HepG2 (cell line): ENCODE data around the gene ABCC3. TPM values are rescaled to one million over a fixed set of nuclear protein-coding genes. Genes with fewer than 3 reads are reported as not detected.

Experiments
- DRAP1 ChIP-seq: IDR thresholded peaks from 2 replicates; pipeline ENCODE4 v1.6.1; 2016; ENCODE audit warnings: missing genetic modification reagents, missing compliant biosample characterization
- HMG20B ChIP-seq: conservative IDR thresholded peaks from 2 replicates; pipeline ENCODE4 v1.6.1; 2016; ENCODE audit warnings: missing genetic modification reagents, missing compliant biosample characterization
- JUN ChIP-seq: sonication (generic); formaldehyde crosslinking; IDR thresholded peaks from 2 replicates; pipeline ENCODE4 v1.4.0; 2020; ENCODE audit warnings: mild to moderate bottlenecking, missing genetic modification reagents
- KDM2A ChIP-seq: sonication (generic); formaldehyde crosslinking; IDR thresholded peaks from 2 replicates; pipeline ENCODE4 v1.4.0; 2020; ENCODE audit warnings: low read depth, missing genetic modification reagents, borderline replicate concordance
- KMT2B ChIP-seq: IDR thresholded peaks from 2 replicates; pipeline ENCODE4 v1.6.1; 2016; ENCODE audit warnings: missing genetic modification reagents, missing compliant biosample characterization
- MATR3 ChIP-seq: sonication (generic); formaldehyde crosslinking; IDR thresholded peaks from 2 replicates; pipeline ENCODE4 v1.4.0; 2020; ENCODE audit warnings: missing genetic modification reagents
- MED8 ChIP-seq: sonication (generic); formaldehyde crosslinking; IDR thresholded peaks from 2 replicates; pipeline ENCODE4 v1.8.1; 2023; ENCODE audit warnings: mild to moderate bottlenecking, missing genetic modification reagents; ENCODE audit not compliant: insufficient replicate concordance
- RCOR2 ChIP-seq: IDR thresholded peaks from 2 replicates; pipeline ENCODE4 v1.6.1; 2016; ENCODE audit warnings: missing biosample characterization, missing genetic modification reagents
- SP5 ChIP-seq: IDR thresholded peaks from 2 replicates; pipeline ENCODE4 v1.6.1; 2016; ENCODE audit warnings: low read depth, borderline replicate concordance
- ZNF3 ChIP-seq: IDR thresholded peaks from 2 replicates; pipeline ENCODE4 v1.7.0; 2017; ENCODE audit warnings: inconsistent platforms
- ZNF770 ChIP-seq: sonication (generic); formaldehyde crosslinking; IDR thresholded peaks from 2 replicates; pipeline ENCODE4 v1.5.0; 2020; ENCODE audit warnings: mild to moderate bottlenecking, missing genetic modification reagents
- ZNF775 ChIP-seq: sonication (generic); formaldehyde crosslinking; IDR thresholded peaks from 2 replicates; pipeline ENCODE4 v1.4.0; 2020; ENCODE audit warnings: missing genetic modification reagents, mild to moderate bottlenecking, moderate library complexity, borderline replicate concordance
- ZZZ3 ChIP-seq: sonication (generic); formaldehyde crosslinking; IDR thresholded peaks from 2 replicates; pipeline ENCODE4 v1.4.0; 2020; ENCODE audit warnings: missing genetic modification reagents, mild to moderate bottlenecking, borderline replicate concordance
- polyA plus RNA-seq, 8 experiments: library from polyadenylated mRNA; depleted of rRNA in 3 of 8; stranded (reverse) in 7 of 8; unstranded in 1 of 8; fragments of >200 nt; fragmentation: Illumina TruSeq in 4 of 8; extraction: Trizol in 4 of 8; gene quantifications; 2 replicates each; pipeline versions ENCODE4 v1.2.1 to v1.2.3, GENCODE V29; 2011 to 2016; ENCODE audit warnings: low read depth in 4 of 8, missing spikeins in 1 of 8, mixed read lengths in 1 of 8; ENCODE audit not compliant: insufficient read depth in 1 of 8
- total RNA-seq, 5 experiments: library from RNA; depleted of rRNA; stranded (reverse); fragments of >200 nt; fragmentation: Illumina TruSeq; extraction: Trizol; gene quantifications; 2 replicates each; pipeline ENCODE4 v1.2.3, GENCODE V29; 2016; ENCODE audit warnings: low read depth in 1 of 5
- TF ChIP-seq, protein P1 (sequence below): sonication (generic); formaldehyde crosslinking; IDR thresholded peaks from 2 replicates; pipeline ENCODE4 v1.8.0; 2022; ENCODE audit warnings: mild to moderate bottlenecking, missing genetic modification reagents; ENCODE audit not compliant: insufficient replicate concordance
- TF ChIP-seq, protein P2 (sequence below): sonication (generic); formaldehyde crosslinking; IDR thresholded peaks from 2 replicates; pipeline ENCODE4 v1.9.0; 2021; ENCODE audit warnings: missing genetic modification reagents, borderline replicate concordance
- TF ChIP-seq, protein P3 (sequence below): sonication (generic); formaldehyde crosslinking; IDR thresholded peaks from 2 replicates; pipeline ENCODE4 v1.4.0; 2020; ENCODE audit warnings: mild to moderate bottlenecking, missing genetic modification reagents
- TF ChIP-seq, protein P4 (sequence below): sonication (generic); formaldehyde crosslinking; IDR thresholded peaks from 2 replicates; pipeline ENCODE4 v1.9.0; 2021; ENCODE audit warnings: missing genetic modification reagents, borderline replicate concordance

The ABCC3 gene
- total and polyA plus RNA-seq, 2 of the 13 experiments (the other 11 are each of a cell fraction or from before 2014, with no cell fraction given) = 25.2 to 50.7 TPM

- TF ChIP-seq ZNF770 (CRISPR knock-in tag) (no peak), ZNF775 (CRISPR knock-in tag) (no peak), ZNF3 (CRISPR knock-in tag) (no peak), RCOR2 (CRISPR knock-in tag) (no peak), MED8 (CRISPR knock-in tag) (no peak), DRAP1 (no peak), ZZZ3 (CRISPR knock-in tag) (no peak), KMT2B (CRISPR knock-in tag) (no peak), JUN (CRISPR knock-in tag) (no peak), SP5 (CRISPR knock-in tag) (no peak), HMG20B (no peak), KDM2A (CRISPR knock-in tag) (no peak), MATR3 (CRISPR knock-in tag) (no peak)
- TF ChIP-seq, protein P1, sequence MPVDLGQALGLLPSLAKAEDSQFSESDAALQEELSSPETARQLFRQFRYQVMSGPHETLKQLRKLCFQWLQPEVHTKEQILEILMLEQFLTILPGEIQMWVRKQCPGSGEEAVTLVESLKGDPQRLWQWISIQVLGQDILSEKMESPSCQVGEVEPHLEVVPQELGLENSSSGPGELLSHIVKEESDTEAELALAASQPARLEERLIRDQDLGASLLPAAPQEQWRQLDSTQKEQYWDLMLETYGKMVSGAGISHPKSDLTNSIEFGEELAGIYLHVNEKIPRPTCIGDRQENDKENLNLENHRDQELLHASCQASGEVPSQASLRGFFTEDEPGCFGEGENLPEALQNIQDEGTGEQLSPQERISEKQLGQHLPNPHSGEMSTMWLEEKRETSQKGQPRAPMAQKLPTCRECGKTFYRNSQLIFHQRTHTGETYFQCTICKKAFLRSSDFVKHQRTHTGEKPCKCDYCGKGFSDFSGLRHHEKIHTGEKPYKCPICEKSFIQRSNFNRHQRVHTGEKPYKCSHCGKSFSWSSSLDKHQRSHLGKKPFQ (CRISPR knock-in tag) = no peak
- TF ChIP-seq, protein P2, sequence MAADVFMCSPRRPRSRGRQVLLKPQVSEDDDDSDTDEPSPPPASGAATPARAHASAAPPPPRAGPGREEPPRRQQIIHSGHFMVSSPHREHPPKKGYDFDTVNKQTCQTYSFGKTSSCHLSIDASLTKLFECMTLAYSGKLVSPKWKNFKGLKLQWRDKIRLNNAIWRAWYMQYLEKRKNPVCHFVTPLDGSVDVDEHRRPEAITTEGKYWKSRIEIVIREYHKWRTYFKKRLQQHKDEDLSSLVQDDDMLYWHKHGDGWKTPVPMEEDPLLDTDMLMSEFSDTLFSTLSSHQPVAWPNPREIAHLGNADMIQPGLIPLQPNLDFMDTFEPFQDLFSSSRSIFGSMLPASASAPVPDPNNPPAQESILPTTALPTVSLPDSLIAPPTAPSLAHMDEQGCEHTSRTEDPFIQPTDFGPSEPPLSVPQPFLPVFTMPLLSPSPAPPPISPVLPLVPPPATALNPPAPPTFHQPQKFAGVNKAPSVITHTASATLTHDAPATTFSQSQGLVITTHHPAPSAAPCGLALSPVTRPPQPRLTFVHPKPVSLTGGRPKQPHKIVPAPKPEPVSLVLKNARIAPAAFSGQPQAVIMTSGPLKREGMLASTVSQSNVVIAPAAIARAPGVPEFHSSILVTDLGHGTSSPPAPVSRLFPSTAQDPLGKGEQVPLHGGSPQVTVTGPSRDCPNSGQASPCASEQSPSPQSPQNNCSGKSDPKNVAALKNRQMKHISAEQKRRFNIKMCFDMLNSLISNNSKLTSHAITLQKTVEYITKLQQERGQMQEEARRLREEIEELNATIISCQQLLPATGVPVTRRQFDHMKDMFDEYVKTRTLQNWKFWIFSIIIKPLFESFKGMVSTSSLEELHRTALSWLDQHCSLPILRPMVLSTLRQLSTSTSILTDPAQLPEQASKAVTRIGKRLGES (CRISPR knock-in tag) = no peak
- TF ChIP-seq, protein P3, sequence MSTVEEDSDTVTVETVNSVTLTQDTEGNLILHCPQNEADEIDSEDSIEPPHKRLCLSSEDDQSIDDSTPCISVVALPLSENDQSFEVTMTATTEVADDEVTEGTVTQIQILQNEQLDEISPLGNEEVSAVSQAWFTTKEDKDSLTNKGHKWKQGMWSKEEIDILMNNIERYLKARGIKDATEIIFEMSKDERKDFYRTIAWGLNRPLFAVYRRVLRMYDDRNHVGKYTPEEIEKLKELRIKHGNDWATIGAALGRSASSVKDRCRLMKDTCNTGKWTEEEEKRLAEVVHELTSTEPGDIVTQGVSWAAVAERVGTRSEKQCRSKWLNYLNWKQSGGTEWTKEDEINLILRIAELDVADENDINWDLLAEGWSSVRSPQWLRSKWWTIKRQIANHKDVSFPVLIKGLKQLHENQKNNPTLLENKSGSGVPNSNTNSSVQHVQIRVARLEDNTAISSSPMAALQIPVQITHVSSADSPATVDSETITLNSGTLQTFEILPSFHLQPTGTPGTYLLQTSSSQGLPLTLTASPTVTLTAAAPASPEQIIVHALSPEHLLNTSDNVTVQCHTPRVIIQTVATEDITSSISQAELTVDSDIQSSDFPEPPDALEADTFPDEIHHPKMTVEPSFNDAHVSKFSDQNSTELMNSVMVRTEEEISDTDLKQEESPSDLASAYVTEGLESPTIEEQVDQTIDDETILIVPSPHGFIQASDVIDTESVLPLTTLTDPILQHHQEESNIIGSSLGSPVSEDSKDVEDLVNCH (CRISPR knock-in tag) = no peak
- TF ChIP-seq, protein P4, sequence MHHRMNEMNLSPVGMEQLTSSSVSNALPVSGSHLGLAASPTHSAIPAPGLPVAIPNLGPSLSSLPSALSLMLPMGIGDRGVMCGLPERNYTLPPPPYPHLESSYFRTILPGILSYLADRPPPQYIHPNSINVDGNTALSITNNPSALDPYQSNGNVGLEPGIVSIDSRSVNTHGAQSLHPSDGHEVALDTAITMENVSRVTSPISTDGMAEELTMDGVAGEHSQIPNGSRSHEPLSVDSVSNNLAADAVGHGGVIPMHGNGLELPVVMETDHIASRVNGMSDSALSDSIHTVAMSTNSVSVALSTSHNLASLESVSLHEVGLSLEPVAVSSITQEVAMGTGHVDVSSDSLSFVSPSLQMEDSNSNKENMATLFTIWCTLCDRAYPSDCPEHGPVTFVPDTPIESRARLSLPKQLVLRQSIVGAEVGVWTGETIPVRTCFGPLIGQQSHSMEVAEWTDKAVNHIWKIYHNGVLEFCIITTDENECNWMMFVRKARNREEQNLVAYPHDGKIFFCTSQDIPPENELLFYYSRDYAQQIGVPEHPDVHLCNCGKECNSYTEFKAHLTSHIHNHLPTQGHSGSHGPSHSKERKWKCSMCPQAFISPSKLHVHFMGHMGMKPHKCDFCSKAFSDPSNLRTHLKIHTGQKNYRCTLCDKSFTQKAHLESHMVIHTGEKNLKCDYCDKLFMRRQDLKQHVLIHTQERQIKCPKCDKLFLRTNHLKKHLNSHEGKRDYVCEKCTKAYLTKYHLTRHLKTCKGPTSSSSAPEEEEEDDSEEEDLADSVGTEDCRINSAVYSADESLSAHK (CRISPR knock-in tag) = no peak
Measured at GRCh38 chr17:50690887-50691549, 56.3 kb downstream of the ABCC3 start (continued).
